ENCODE results near the gene FANK1. TPM values are rescaled to one million over a fixed set of nuclear protein-coding genes. Genes with fewer than 3 reads are reported as not detected.
"Not testable (repeated sequence)": the region's sequence is repeated elsewhere in the genome, so short reads cannot be mapped to it uniquely, and the experiment has no call there.

The FANK1 gene
- total RNA-seq, 2 experiments from 2014 or later, result 0.31 to 0.35 TPM

DNA sequence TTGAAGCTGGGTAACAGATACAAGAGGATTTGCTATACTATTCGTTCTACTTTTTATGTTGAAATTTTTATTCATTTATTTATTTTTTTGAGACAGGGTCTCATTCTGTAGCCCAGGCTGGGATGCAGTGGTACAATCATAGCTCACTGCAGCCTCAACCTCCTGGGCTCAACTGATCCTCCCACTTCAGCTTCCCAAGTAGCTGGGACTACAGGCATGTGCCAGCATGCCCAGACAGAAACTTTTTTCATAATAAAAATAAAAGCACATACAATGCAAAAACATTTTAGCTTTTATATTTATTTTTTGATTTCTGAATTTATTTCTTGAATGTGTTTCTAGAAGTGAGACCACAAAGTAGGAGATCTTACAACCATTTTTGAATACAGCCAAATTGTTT, 71.2 kb downstream of the FANK1 start:
- Mint-ChIP-seq H3K4me1 (no peaks in the 10 kb centered on the region), H3K36me3 (ENCODE audit: low read depth) (no peaks in the 10 kb centered on the region), H3K9me3 (peaks cover 4% of the 10 kb centered on the region), H3K27ac (no peak overlapping the region), H3K27me3 (peaks cover 2% of the 10 kb centered on the region), H3K4me3 (no peak overlapping the region)
- ChIA-PET CTCF (interaction anchor here (1.1 kb wide), 1 partner anchor 25 kb away, joined by 4 read pairs; no protein-coding TSS in a partner anchor), POLR2A (interaction anchor here (0.6 kb wide), 1 partner anchor 880 kb away, joined by 3 read pairs; no protein-coding TSS in a partner anchor)
- no peak for DNase-seq

DNA sequence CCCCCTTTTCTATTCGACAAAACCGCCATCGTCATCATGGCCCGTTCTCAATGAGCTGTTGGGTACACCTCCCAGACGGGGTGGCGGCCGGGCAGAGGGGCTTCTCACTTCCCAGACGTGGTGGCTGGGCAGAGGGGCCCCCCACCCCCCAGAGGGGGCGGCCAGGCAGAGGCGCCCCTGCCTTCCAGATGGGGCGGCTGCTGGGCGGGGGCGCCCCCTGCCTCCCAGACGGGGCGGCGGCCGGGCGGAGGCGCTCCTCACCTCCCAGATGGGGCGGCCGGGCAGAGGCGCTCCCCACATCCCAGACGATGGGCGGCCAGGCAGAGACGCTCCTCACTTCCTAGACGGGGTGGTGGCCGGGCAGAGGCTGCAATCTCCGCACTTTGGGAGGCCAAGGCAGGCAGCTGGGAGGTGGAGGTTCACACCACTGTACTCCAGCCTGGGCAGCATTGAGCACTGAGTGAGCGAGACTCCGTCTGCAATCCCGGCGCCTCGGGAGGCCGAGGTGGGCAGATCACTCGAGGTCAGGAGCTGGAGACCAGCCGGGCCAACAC, 73.8 kb downstream of the FANK1 start:
- CTCF ChIA-PET; H3K4me1 Mint-ChIP-seq; H3K9me3 Mint-ChIP-seq; H3K27ac Mint-ChIP-seq; POLR2A ChIA-PET; H3K36me3 Mint-ChIP-seq (ENCODE audit: low read depth); H3K4me3 Mint-ChIP-seq; DNase-seq; H3K27me3 Mint-ChIP-seq: not testable (repeated sequence)

DNA sequence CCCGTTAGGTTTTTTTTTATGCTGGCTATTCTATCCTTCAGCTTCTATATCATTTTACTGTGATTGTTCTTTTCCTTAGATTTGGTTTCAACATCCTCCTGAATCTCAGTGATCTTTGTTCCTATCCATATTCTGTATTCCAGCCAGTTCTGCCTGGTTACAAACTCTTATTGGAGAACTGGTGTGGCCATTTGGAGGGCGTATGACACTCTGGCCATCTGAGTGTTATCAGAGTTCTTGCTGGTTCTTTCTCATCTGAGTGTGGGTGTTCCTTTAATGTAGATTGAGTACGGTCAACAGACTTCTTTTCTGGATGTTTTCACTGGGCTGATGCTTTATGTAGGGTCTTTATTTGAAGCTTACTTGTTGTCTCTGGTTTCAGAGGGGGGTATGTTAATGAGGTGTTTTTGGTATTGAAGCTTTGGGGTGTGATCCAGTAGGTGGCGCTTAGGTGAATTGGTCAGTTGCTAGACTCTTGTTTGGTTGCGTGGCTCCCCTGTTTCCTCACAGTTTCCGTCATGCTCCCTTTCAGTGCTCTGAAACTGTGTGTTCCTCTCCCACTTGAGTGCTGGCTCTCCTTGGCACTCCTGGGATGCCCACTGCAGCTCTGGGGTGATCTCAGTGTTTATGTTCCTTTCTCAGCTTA, 80.7 kb downstream of the FANK1 start:
- DNase-seq, result no peak
- ChIA-PET CTCF (no interaction called here), POLR2A (no interaction called here)
- Mint-ChIP-seq H3K27ac (no peak overlapping the region), H3K4me1 (no peaks in the 10 kb centered on the region), H3K36me3 (ENCODE audit: low read depth) (no peaks in the 10 kb centered on the region), H3K27me3 (no peaks in the 10 kb centered on the region), H3K9me3 (no peaks in the 10 kb centered on the region), H3K4me3 (no peak overlapping the region)

DNA sequence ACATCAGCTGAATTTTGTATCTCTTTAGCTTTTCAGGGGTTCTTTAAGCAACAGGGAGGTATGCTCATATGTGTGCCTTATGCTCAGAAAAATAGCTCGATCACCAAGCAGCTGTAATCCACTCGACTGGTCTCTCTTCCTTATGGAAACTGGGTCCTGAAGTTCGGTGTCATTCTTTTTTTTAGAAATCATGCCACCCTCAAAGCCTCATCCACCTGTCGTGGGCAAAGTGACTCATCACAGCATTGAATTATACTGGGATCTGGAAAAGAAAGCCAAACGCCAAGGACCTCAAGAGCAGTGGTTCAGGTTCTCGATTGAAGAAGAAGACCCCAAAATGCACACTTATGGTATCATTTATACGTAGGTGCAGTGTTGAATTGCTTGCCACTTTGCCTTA, 83.6 kb downstream of the FANK1 start:
- no peaks in the 10 kb centered on the region for H3K9me3 Mint-ChIP-seq
- H3K36me3 Mint-ChIP-seq (ENCODE audit: low read depth), result no peaks in the 10 kb centered on the region
- CTCF ChIA-PET, result no interaction called here
- no peak for DNase-seq
- POLR2A ChIA-PET, result no interaction called here
- no peak overlapping the region for H3K4me3 Mint-ChIP-seq
- no peaks in the 10 kb centered on the region for H3K4me1 Mint-ChIP-seq
- H3K27ac Mint-ChIP-seq, result no peak overlapping the region
- H3K27me3 Mint-ChIP-seq, result no peaks in the 10 kb centered on the region

GRCh38 chr10:125980521-125981035, 84.2 kb downstream of the FANK1 start:
- ChIA-PET CTCF (no interaction called here), POLR2A (no interaction called here)
- no peak for DNase-seq
- H3K36me3 Mint-ChIP-seq (ENCODE audit: low read depth), result no peaks in the 10 kb centered on the region
- H3K27ac Mint-ChIP-seq, result no peak overlapping the region
- H3K9me3 Mint-ChIP-seq, result no peaks in the 10 kb centered on the region
- no peaks in the 10 kb centered on the region for H3K27me3 Mint-ChIP-seq
- H3K4me1 Mint-ChIP-seq, result no peaks in the 10 kb centered on the region
- H3K4me3 Mint-ChIP-seq, result no peak overlapping the region

GRCh38 chr10:125982260-125982948, 86.0 kb downstream of the FANK1 start:
- no peaks in the 10 kb centered on the region for H3K4me1 Mint-ChIP-seq
- CTCF ChIA-PET, result no interaction called here
- peak; percentile 27 for DNase-seq

DNA sequence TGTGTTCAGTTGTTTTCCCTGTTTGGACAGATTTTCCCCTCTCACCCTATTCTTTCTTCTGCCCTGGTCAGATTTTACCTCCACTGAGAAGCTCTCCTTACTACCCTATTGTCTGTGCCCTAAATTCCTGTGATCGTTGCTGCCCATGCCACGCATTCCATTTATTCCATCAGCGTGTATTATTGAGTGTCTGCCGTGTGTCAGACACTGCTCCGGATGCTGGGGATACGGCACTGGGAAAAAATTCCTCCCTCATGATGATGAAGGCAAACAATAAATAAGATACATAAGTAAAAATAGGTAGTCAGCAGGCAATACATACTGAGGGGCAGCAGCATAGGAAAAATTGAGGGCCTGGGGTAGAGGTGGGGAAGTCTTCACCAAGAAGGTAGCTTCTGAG, 86.8 kb downstream of the FANK1 start:
- Mint-ChIP-seq H3K27ac (no peak overlapping the region), H3K27me3 (no peaks in the 10 kb centered on the region), H3K9me3 (no peaks in the 10 kb centered on the region), H3K36me3 (ENCODE audit: low read depth) (no peaks in the 10 kb centered on the region), H3K4me3 (no peak overlapping the region), H3K4me1 (no peaks in the 10 kb centered on the region)
- POLR2A ChIA-PET, result no interaction called here
- no peak for DNase-seq
- CTCF ChIA-PET, result no interaction called here

More at GRCh38 chr10:125982260-125982948, 86.0 kb downstream of the FANK1 start:
- H3K27ac Mint-ChIP-seq, result no peak overlapping the region
- no peaks in the 10 kb centered on the region for H3K36me3 Mint-ChIP-seq (ENCODE audit: low read depth)
- POLR2A ChIA-PET, result no interaction called here
- no peaks in the 10 kb centered on the region for H3K9me3 Mint-ChIP-seq
- H3K27me3 Mint-ChIP-seq, result no peaks in the 10 kb centered on the region
- H3K4me3 Mint-ChIP-seq, result no peak overlapping the region

DNA sequence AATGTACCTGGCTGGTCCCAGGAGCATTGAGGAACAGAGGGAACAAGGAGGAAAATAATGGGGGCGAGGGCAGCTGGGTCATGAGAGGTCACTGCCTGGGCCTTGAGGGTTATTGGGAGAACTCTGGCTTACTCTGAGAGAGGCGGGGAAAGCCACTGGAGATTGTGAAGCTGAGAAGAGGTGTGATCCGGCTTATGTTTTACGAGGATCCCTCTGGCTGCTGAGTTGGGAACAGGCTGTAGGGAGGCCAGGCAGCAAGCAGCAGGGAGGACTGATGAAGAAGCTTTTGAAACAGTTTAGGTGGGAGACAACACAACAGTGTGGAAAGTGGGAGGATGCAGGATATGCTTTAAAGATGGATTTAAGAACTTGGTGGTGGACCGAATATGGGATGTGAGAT, 87.3 kb downstream of the FANK1 start:
- CTCF ChIA-PET, result no interaction called here
- H3K4me1 Mint-ChIP-seq, result no peaks in the 10 kb centered on the region
- no peak overlapping the region for H3K4me3 Mint-ChIP-seq
- POLR2A ChIA-PET, result no interaction called here
- no peak for DNase-seq
- H3K9me3 Mint-ChIP-seq, result no peaks in the 10 kb centered on the region
- H3K27me3 Mint-ChIP-seq, result no peaks in the 10 kb centered on the region
- H3K36me3 Mint-ChIP-seq (ENCODE audit: low read depth), result no peaks in the 10 kb centered on the region
- no peak overlapping the region for H3K27ac Mint-ChIP-seq

DNA sequence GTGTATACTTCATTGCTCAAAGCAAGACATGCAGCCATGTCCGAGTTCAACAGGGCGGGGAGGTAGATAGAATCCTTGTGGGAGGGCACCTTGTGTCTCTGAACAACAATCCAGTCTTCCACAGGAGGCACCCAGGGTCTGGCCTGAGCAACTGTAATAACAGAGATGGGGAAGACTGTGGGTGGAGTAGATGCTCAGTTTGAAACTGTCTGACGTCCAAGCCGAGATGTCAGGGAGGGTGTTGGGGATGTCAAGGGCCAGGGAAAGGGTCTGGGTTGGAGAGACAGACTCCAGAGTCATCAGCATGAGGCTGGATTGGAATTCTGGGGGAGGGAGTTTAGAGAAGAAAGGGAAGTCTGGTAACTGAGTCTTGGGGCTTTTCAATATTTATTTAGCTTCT, 88.0 kb downstream of the FANK1 start:
- no peaks in the 10 kb centered on the region for H3K36me3 Mint-ChIP-seq (ENCODE audit: low read depth)
- no peaks in the 10 kb centered on the region for H3K9me3 Mint-ChIP-seq
- ChIA-PET POLR2A (no interaction called here), CTCF (no interaction called here)
- H3K4me3 Mint-ChIP-seq, result no peak overlapping the region
- no peak overlapping the region for H3K27ac Mint-ChIP-seq
- no peak for DNase-seq
- no peaks in the 10 kb centered on the region for H3K27me3 Mint-ChIP-seq
- no peaks in the 10 kb centered on the region for H3K4me1 Mint-ChIP-seq

DNA sequence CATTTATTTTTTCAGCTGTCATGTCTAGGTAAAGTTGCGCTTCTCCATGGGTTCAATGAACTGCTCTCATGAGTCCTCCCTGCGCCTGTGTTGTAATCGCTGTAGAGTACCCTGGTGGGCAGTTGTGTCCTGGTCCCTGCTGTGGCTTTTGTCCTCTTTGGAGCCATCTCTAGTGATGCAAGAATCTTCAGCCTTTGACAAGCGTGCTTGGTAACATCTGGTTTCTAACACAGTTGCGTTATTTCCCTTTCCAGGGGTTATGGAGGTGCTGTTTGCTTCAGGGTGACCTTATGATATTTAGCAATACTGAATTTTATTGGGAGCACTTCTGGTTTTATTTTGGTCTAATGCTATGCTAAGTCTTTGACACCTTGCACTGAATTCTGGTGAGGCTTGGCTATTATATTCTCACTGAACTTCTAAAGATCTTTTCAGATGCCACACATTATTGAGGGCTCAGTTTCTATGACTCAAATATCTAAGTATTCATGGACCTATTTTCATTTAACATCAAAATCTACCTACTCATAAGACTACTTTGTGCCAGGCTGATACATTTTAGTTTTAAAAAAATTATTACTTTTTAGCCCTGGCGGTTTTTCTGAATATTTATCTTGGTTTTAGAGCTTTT, 88.6 kb downstream of the FANK1 start:
- Mint-ChIP-seq H3K4me1 (no peaks in the 10 kb centered on the region), H3K9me3 (no peaks in the 10 kb centered on the region), H3K4me3 (no peak overlapping the region), H3K36me3 (ENCODE audit: low read depth) (no peaks in the 10 kb centered on the region), H3K27me3 (no peaks in the 10 kb centered on the region), H3K27ac (no peak overlapping the region)
- POLR2A ChIA-PET, result no interaction called here
- DNase-seq, result no peak
- CTCF ChIA-PET, result no interaction called here

- no peak for DNase-seq
- H3K9me3 Mint-ChIP-seq, result no peaks in the 10 kb centered on the region
- H3K4me3 Mint-ChIP-seq, result no peak overlapping the region
- H3K27ac Mint-ChIP-seq, result no peak overlapping the region
- H3K4me1 Mint-ChIP-seq, result no peaks in the 10 kb centered on the region
- H3K36me3 Mint-ChIP-seq (ENCODE audit: low read depth), result no peaks in the 10 kb centered on the region
- CTCF ChIA-PET, result no interaction called here
- POLR2A ChIA-PET, result no interaction called here
- H3K27me3 Mint-ChIP-seq, result no peaks in the 10 kb centered on the region
Observed at GRCh38 chr10:125985557-125986240, 89.3 kb downstream of the FANK1 start.

GRCh38 chr10:125989791-125990190, 93.4 kb downstream of the FANK1 start:
- Mint-ChIP-seq H3K9me3 (no peaks in the 10 kb centered on the region), H3K4me3 (no peak overlapping the region), H3K4me1 (no peaks in the 10 kb centered on the region), H3K36me3 (ENCODE audit: low read depth) (no peaks in the 10 kb centered on the region), H3K27me3 (no peaks in the 10 kb centered on the region), H3K27ac (no peak overlapping the region)
- no peak for DNase-seq
- POLR2A ChIA-PET, result no interaction called here
- CTCF ChIA-PET, result no interaction called here

- POLR2A ChIA-PET, result no interaction called here
Observed at GRCh38 chr10:125990974-125991373, 94.6 kb downstream of the FANK1 start.

More at GRCh38 chr10:125990974-125991373, 94.6 kb downstream of the FANK1 start:
- Mint-ChIP-seq H3K4me3 (no peak overlapping the region), H3K27ac (no peak overlapping the region), H3K36me3 (ENCODE audit: low read depth) (no peaks in the 10 kb centered on the region), H3K9me3 (no peaks in the 10 kb centered on the region), H3K27me3 (no peaks in the 10 kb centered on the region), H3K4me1 (no peaks in the 10 kb centered on the region)
- CTCF ChIA-PET, result interaction anchor here (0.7 kb wide), 1 partner anchor 1844 kb away, joined by 3 read pairs; no protein-coding TSS in a partner anchor
- no peak for DNase-seq
